Keratinocyte (primary cell): ENCODE measurements around the gene SAFB. TPM values are rescaled to one million over a fixed set of nuclear protein-coding genes. Genes with fewer than 3 reads are reported as not detected.

Experiments
- DNase-seq: peaks from one replicate; pipeline ENCODE4 v3.0.0-alpha.2; 2011; ENCODE audit warnings: low read depth, missing footprints, low spot score
- FAIRE-seq: peaks from 2 replicates; lab custom pipeline; 2011; peaks lifted over from hg19 to GRCh38; lab: Jason Lieb, UNC
- H2AFZ ChIP-seq: 2 replicates; pipeline ENCODE4 v1.6.0; 2012; ENCODE audit warnings: low read length, control low read depth, inconsistent platforms; ENCODE audit not compliant: control insufficient read depth
- H3K27ac ChIP-seq: 2 replicates; pipeline ENCODE4 v1.5.1; 2011; ENCODE audit warnings: low read length; ENCODE audit not compliant: control insufficient read depth, insufficient read depth
- H3K27me3 ChIP-seq: 3 replicates; pipeline ENCODE4 v1.6.0; 2011; ENCODE audit warnings: low read length; ENCODE audit not compliant: control insufficient read depth, insufficient read depth; ENCODE audit errors: extremely low read depth
- H3K36me3 ChIP-seq, 2 experiments: 2 replicates in 1 of 2; 3 replicates in 1 of 2; pipeline ENCODE4 v1.5.1; 2011; ENCODE audit warnings: low read length in 2 of 2, mild to moderate bottlenecking in 1 of 2; ENCODE audit not compliant: control insufficient read depth in 2 of 2, insufficient read depth in 2 of 2; ENCODE audit errors: extremely low read depth in 1 of 2
- H3K4me1 ChIP-seq: 3 replicates; pipeline ENCODE4 v1.5.1; 2011; ENCODE audit warnings: low read length; ENCODE audit not compliant: control insufficient read depth, insufficient read depth; ENCODE audit errors: extremely low read depth
- H3K4me2 ChIP-seq: 3 replicates; pipeline ENCODE4 v1.6.0; 2011; ENCODE audit warnings: low read depth, low read length; ENCODE audit not compliant: control insufficient read depth, insufficient read depth; ENCODE audit errors: extremely low read depth
- H3K4me3 ChIP-seq, 3 experiments: fragments of 200-600 bp in 1 of 3; sonication (generic) in 1 of 3; 2 replicates in 2 of 3; 3 replicates in 1 of 3; pipeline ENCODE4 v1.5.1; 2011 to 2016; ENCODE audit warnings: low read length in 3 of 3, mild to moderate bottlenecking in 3 of 3, control low read depth in 2 of 3, inconsistent platforms in 1 of 3, low read depth in 1 of 3, mixed read lengths in 1 of 3, mixed run types in 1 of 3, moderate library complexity in 1 of 3; ENCODE audit not compliant: control insufficient read depth in 2 of 3, insufficient read depth in 2 of 3; ENCODE audit errors: extremely low read depth in 1 of 3
- H3K79me2 ChIP-seq: 2 replicates; pipeline ENCODE4 v1.6.0; 2012; ENCODE audit warnings: low read length; ENCODE audit not compliant: control insufficient read depth, insufficient read depth
- H3K9ac ChIP-seq: 3 replicates; pipeline ENCODE4 v1.6.0; 2011; ENCODE audit warnings: low read length; ENCODE audit not compliant: control insufficient read depth, insufficient read depth; ENCODE audit errors: extremely low read depth
- H3K9me1 ChIP-seq: 3 replicates; pipeline ENCODE4 v1.6.0; 2011; ENCODE audit warnings: low read length; ENCODE audit not compliant: control insufficient read depth, insufficient read depth; ENCODE audit errors: extremely low read depth
- H3K9me3 ChIP-seq: 2 replicates; pipeline ENCODE4 v1.5.1; 2012; ENCODE audit warnings: low read depth, low read length; ENCODE audit not compliant: control insufficient read depth
- H4K20me1 ChIP-seq: 3 replicates; pipeline ENCODE4 v1.6.0; 2011; ENCODE audit warnings: low read length; ENCODE audit not compliant: control insufficient read depth, insufficient read depth; ENCODE audit errors: extremely low read depth
- EZH2 ChIP-seq: IDR thresholded peaks from one replicate; pipeline ENCODE4 v1.6.1; 2012; ENCODE audit warnings: inconsistent platforms, mild to moderate bottlenecking, low read length, moderate library complexity
- dilution Hi-C: fragments of 300-500 bp; cut with MboI; formaldehyde crosslinking; loops from one replicate; pipeline ENCODE4 v1.7.0; 2020; ENCODE audit warnings: low sequenced_read_pairs; ENCODE audit not compliant: extremely low pct_ligation_motif_present
- polyA plus RNA-seq, 5 experiments: library from polyadenylated mRNA; depleted of rRNA in 3 of 5; stranded (reverse) in 3 of 5; stranded (forward) in 1 of 5; unstranded in 1 of 5; fragments of >200 nt; gene quantifications; 1 replicate in 1 of 5; 2 replicates in 3 of 5; 3 replicates in 1 of 5; pipeline versions ENCODE4 v1.2.1 to v1.2.3, GENCODE V29; 2011 to 2012; ENCODE audit warnings: missing spikeins in 2 of 5, low read depth in 1 of 5, low replicate concordance in 1 of 5
- TF ChIP-seq, protein P1 (sequence below), 3 experiments: IDR thresholded peaks in 1 of 3; conservative IDR thresholded peaks in 1 of 3; optimal IDR thresholded peaks in 1 of 3; 2 replicates in 2 of 3; 3 replicates in 1 of 3; pipeline versions ENCODE3 to v1.5.1; 2011; ENCODE audit warnings: low read length in 3 of 3, mild to moderate bottlenecking in 3 of 3, moderate library complexity in 2 of 3, control low read depth in 1 of 3, inconsistent platforms in 1 of 3; ENCODE audit not compliant: insufficient read depth in 2 of 3; ENCODE audit errors: extremely low read depth in 1 of 3

Gene SAFB
- polyA plus RNA-seq, 1 donor (not counting 4 experiments of a cell fraction or from before 2014, with no cell fraction given): 34.0 TPM

DNA sequence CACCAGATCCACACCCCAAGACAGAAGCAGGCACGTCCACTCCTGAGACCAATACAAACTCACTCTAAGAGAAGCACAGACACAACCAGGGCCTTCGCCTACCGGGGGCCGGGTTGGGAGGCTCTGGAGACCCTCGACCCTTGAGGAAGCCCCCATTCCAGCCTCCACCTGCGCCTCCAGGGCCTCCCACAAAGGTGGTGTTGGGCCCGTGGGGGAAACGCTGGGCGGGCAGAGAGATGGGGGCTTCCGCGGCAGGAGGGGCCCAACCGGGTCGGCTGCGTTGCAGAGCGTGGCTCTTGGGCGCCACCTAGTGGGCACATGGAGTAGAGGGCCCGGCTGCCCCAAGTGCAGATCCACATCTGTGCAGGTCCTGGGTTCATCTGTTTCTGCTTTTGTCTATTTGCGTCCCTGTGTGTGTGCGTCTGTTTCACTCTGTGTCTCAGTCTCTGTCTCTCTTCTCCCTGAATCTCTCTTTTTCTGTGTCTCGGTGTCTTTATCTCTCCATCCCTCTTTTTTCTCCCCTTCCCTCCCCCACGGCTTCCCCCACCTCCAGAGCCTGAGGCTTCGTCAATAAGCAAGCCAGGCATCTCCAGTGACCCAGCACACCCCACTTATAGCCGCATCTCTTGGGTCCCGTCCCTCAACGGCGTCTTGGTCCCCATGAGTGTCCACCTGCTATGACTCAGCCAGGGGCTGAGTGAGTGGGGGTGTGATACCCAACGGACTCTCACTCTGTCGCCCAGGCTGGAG lies 44.6 kb upstream of the SAFB start:
- Histone ChIP-seq H3K9ac (peak overlapping the region; percentile 81), H3K36me3 (peaks cover 0 to 4% of the 10 kb centered on the region in 2 experiments), H3K9me3 (no peaks in the 10 kb centered on the region), H2AFZ (peak overlapping the region; percentile 93), H3K27ac (peak overlapping the region; percentile 84), H3K27me3 (no peaks in the 10 kb centered on the region), H3K4me2 (peak overlapping the region; percentile 97), H4K20me1 (no peaks in the 10 kb centered on the region), H3K9me1 (no peaks in the 10 kb centered on the region), H3K79me2 (no peaks in the 10 kb centered on the region), H3K4me1 (peaks cover 5% of the 10 kb centered on the region), H3K4me3 (peak overlapping the region; percentile 28 to 71 (median 52))
- FAIRE-seq (no peak), DNase-seq (no peak)
- dilution Hi-C loops: no loop called here
- TF ChIP-seq, protein P1, sequence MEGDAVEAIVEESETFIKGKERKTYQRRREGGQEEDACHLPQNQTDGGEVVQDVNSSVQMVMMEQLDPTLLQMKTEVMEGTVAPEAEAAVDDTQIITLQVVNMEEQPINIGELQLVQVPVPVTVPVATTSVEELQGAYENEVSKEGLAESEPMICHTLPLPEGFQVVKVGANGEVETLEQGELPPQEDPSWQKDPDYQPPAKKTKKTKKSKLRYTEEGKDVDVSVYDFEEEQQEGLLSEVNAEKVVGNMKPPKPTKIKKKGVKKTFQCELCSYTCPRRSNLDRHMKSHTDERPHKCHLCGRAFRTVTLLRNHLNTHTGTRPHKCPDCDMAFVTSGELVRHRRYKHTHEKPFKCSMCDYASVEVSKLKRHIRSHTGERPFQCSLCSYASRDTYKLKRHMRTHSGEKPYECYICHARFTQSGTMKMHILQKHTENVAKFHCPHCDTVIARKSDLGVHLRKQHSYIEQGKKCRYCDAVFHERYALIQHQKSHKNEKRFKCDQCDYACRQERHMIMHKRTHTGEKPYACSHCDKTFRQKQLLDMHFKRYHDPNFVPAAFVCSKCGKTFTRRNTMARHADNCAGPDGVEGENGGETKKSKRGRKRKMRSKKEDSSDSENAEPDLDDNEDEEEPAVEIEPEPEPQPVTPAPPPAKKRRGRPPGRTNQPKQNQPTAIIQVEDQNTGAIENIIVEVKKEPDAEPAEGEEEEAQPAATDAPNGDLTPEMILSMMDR (optimal IDR thresholded peaks at IDR 0.05 in 1 of 3, IDR thresholded peaks at IDR 0.05 in 1 of 3, conservative IDR thresholded peaks at IDR 0.05 in 1 of 3; ENCODE audit: extremely low read depth in 1 of 3, insufficient read depth in 2 of 3, low read length in 3 of 3): peak; percentile 91 to 100 (median 94)
- no peak for TF ChIP-seq EZH2

DNA sequence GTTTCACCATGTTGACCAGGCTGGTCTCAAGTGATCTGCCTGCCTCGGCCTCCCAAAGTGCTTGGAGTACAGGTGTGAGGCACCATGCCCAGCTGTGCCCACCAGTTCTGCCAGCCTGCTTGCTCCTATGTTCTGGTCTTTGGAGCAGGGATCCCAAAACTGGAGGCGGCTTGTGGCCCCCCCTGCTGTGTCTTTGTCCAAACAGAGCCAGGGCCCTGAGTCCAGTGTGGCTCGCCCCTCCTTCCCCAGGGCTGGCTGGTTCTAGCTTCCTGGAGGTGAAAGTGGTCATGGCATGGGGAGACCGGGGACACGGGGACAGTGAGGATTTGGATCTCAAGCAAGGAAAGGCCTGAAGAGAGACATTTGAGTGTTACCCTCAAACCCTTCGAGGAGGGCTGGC lies 43.6 kb upstream of the SAFB start:
- H3K4me2 ChIP-seq: no peak overlapping the region
- no peak for DNase-seq
- no peaks in the 10 kb centered on the region for H3K9me1 ChIP-seq
- H3K4me1 ChIP-seq: peaks cover 5% of the 10 kb centered on the region
- no peak overlapping the region for H3K9ac ChIP-seq
- H2AFZ ChIP-seq: no peak overlapping the region
- no peak overlapping the region for H3K4me3 ChIP-seq
- dilution Hi-C loops: no loop called here
- no peak for TF ChIP-seq EZH2
- TF ChIP-seq, protein P1 (optimal IDR thresholded peaks at IDR 0.05 in 1 of 3, IDR thresholded peaks at IDR 0.05 in 1 of 3, conservative IDR thresholded peaks at IDR 0.05 in 1 of 3; ENCODE audit: extremely low read depth in 1 of 3, insufficient read depth in 2 of 3, low read length in 3 of 3): no peak
- no peaks in the 10 kb centered on the region for H3K27me3 ChIP-seq
- H3K9me3 ChIP-seq: no peaks in the 10 kb centered on the region
- H4K20me1 ChIP-seq: no peaks in the 10 kb centered on the region
- FAIRE-seq: no peak
- peaks cover 0 to 4% of the 10 kb centered on the region in 2 experiments for H3K36me3 ChIP-seq
- no peaks in the 10 kb centered on the region for H3K79me2 ChIP-seq
- H3K27ac ChIP-seq: no peak overlapping the region
